ENCODE data around the gene SEPTIN8. TPM values are rescaled to one million over a fixed set of nuclear protein-coding genes. Genes with fewer than 3 reads are reported as not detected.

SEPTIN8 gene
- total RNA-seq, 4 donors from 2014 or later, result 31.9 to 44.9 (median 38.3) TPM

DNA sequence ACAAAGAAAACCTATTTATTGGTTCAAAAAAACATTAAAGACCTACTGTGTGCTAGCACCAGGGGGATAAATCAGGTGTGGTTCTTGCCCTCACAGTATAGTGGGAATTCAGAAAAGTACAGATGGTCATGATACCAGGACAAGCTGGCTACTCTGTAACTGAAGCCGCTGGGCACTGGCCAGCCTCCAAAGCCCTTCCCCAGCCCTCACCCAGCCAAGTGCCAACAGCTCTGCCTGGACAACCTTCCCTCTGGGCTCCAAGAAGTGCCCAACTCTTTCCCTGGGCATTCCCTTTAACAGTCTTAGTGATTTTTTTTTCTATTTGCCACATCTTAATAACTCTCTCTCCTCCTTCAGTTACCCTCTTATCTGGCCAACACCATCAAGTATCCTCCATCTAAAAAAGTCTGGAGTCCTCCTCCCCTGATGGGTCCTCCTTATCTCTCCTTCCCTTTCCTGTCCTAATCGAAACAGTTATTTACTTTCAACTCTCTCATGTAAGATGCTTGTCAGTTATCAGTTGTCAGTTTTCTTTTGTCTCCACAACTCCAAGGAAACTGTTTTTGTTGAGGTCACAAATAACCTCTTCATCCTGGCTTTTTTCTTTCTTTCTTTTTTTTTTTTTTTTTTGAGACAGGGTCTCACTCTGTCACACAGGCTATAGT, 13.3 kb upstream of the SEPTIN8 start:
- DNase-seq, result no peak
- Histone ChIP-seq H3K4me3 (no peak overlapping the region), H3K4me1 (no peaks in the 10 kb centered on the region), H3K27me3 (peaks cover 0 to 17% (median 0%) of the 10 kb centered on the region in 4 donors), H3K9me3 (no peaks in the 10 kb centered on the region), H3K36me3 (no peaks in the 10 kb centered on the region), H3K27ac (no peak overlapping the region)
- intact Hi-C loops (cut with DNase I), result no loop called here
- TF ChIP-seq POLR2A (IDR thresholded peaks at IDR 0.05), result no peak
- TF ChIP-seq, protein P1, sequence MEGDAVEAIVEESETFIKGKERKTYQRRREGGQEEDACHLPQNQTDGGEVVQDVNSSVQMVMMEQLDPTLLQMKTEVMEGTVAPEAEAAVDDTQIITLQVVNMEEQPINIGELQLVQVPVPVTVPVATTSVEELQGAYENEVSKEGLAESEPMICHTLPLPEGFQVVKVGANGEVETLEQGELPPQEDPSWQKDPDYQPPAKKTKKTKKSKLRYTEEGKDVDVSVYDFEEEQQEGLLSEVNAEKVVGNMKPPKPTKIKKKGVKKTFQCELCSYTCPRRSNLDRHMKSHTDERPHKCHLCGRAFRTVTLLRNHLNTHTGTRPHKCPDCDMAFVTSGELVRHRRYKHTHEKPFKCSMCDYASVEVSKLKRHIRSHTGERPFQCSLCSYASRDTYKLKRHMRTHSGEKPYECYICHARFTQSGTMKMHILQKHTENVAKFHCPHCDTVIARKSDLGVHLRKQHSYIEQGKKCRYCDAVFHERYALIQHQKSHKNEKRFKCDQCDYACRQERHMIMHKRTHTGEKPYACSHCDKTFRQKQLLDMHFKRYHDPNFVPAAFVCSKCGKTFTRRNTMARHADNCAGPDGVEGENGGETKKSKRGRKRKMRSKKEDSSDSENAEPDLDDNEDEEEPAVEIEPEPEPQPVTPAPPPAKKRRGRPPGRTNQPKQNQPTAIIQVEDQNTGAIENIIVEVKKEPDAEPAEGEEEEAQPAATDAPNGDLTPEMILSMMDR (IDR thresholded peaks at IDR 0.05), result no peak
- WGBS, 2 donors, result 62 to 72% methylated on average over 2 of the region's 2 CpGs

- intact Hi-C loops (cut with DNase I), result no loop called here
- Histone ChIP-seq H3K4me3 (no peak overlapping the region), H3K4me1 (no peaks in the 10 kb centered on the region), H3K36me3 (no peaks in the 10 kb centered on the region), H3K27ac (no peak overlapping the region), H3K9me3 (no peaks in the 10 kb centered on the region), H3K27me3 (peaks cover 0 to 17% (median 0%) of the 10 kb centered on the region in 4 donors)
- WGBS, 2 donors, result 71 to 75% methylated on average over 6 to 7 of the region's 8 CpGs
- TF ChIP-seq, protein P1 (IDR thresholded peaks at IDR 0.05), result no peak
- no peak for TF ChIP-seq POLR2A (IDR thresholded peaks at IDR 0.05)
- no peak for DNase-seq
These were observed 12.2 kb upstream of the SEPTIN8 start for GRCh38 chr5:132788990-132789886.

DNA sequence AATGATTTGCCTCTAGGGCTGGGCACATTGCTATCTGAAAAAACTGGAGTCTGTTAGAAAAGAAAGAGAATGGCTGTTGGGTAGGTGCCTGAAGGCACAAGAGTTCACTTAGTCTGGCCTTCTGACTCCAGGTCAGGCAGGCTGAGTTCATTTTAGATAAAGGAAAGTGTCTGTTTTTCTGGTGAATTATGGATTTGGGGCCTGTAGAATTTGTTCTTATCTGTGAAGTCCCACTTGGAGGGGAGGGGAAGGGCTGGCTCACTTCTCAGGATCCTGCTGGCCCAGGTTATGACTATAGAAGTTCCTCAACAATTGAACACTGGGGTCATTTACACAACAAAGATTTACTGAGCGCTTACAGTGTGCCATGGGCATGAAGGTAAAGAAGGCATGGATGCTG, 11.5 kb upstream of the SEPTIN8 start:
- Histone ChIP-seq H3K4me1 (no peaks in the 10 kb centered on the region), H3K27ac (no peak overlapping the region), H3K9me3 (no peaks in the 10 kb centered on the region), H3K4me3 (no peak overlapping the region), H3K36me3 (no peaks in the 10 kb centered on the region), H3K27me3 (peaks cover 0 to 17% (median 0%) of the 10 kb centered on the region in 4 donors)
- 79 to 83% methylated on average over 1 of the region's 1 CpG for WGBS, 2 donors
- TF ChIP-seq, protein P1 (IDR thresholded peaks at IDR 0.05), result no peak
- TF ChIP-seq POLR2A (IDR thresholded peaks at IDR 0.05), result no peak
- DNase-seq, result no peak
- intact Hi-C loops (cut with DNase I), result no loop called here

DNA sequence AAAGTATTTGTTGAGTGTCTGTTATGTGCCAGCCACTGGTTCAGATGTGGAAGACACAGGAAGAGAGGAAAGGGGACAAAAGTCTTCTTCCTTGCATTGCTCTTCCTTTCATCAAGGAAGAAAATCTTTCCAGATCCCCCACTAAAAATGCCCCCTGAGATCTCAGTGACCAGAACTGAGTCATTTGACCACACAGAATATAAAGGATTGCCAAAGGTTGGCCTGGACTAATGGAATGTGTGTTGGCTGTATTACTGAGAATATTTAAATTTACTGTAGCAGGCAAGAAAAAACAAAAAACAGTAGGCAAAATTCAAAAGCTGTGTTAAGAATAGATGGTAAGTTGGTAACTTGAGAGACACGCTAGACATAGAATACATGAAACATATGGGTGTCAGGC, 10.0 kb upstream of the SEPTIN8 start:
- H3K9me3 ChIP-seq, result no peaks in the 10 kb centered on the region
- no peak overlapping the region for H3K27ac ChIP-seq
- TF ChIP-seq, protein P1 (IDR thresholded peaks at IDR 0.05), result no peak
- no peak for TF ChIP-seq POLR2A (IDR thresholded peaks at IDR 0.05)
- H3K36me3 ChIP-seq, result no peaks in the 10 kb centered on the region
- 87 to 100% methylated on average over 1 of the region's 1 CpG for WGBS, 2 donors
- H3K27me3 ChIP-seq, result peaks cover 0 to 8% (median 0%) of the 10 kb centered on the region in 4 donors
- intact Hi-C loops (cut with DNase I), result no loop called here
- H3K4me3 ChIP-seq, result no peak overlapping the region
- H3K4me1 ChIP-seq, result peaks cover 0 to 10% (median 3%) of the 10 kb centered on the region in 3 donors
- no peak for DNase-seq

DNA sequence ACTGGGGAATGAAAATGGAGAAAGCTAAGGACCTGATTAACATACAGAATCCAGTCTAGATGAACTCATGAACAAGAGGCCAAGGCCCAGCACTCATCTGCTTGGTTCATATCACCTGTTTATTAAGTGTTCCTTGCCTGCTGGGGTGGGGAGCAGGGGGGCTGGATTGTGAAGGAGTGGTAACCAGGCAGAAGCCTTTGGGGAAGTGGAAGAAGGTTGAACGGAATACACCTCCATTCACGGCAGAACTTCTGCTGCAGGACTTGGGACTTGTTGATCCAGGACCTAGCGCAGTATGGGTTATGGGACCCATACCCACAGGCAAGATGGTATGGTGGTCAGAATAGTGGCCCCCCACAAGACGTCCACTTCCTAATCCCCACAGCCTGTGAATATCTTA, 8.8 kb upstream of the SEPTIN8 start:
- intact Hi-C loops (cut with DNase I), result no loop called here
- peaks cover 0 to 10% (median 3%) of the 10 kb centered on the region in 3 donors for H3K4me1 ChIP-seq
- no peak for TF ChIP-seq POLR2A (IDR thresholded peaks at IDR 0.05)
- TF ChIP-seq, protein P1 (IDR thresholded peaks at IDR 0.05), result no peak
- WGBS, 2 donors, result 91 to 96% methylated on average over 4 of the region's 4 CpGs
- no peak overlapping the region for H3K27ac ChIP-seq
- DNase-seq, result no peak
- H3K9me3 ChIP-seq, result no peaks in the 10 kb centered on the region
- peaks cover 0 to 4% (median 0%) of the 10 kb centered on the region in 4 donors for H3K27me3 ChIP-seq
- no peaks in the 10 kb centered on the region for H3K36me3 ChIP-seq
- H3K4me3 ChIP-seq, result no peak overlapping the region
